Tracheal epithelial cell (primary cell): ENCODE results near the gene OCIAD1. TPM values are rescaled to one million over a fixed set of nuclear protein-coding genes. Genes with fewer than 3 reads are reported as not detected.

Experiments used
- total RNA-seq: library from RNA; depleted of rRNA; stranded (reverse); fragments of >200 nt; gene quantifications from 2 replicates; pipeline ENCODE4 v1.2.1, GENCODE V29; 2014

Gene OCIAD1
- total RNA-seq: 81.2 and 116 TPM in 2 replicates

GRCh38 chr4:48830706-48831531, at the start of gene OCIAD1:
Gene OCIAD1, plus strand, starts transcription at chr4:48831088. Its CDS starts 1,537 bp downstream, at chr4:48832625.

DNA sequence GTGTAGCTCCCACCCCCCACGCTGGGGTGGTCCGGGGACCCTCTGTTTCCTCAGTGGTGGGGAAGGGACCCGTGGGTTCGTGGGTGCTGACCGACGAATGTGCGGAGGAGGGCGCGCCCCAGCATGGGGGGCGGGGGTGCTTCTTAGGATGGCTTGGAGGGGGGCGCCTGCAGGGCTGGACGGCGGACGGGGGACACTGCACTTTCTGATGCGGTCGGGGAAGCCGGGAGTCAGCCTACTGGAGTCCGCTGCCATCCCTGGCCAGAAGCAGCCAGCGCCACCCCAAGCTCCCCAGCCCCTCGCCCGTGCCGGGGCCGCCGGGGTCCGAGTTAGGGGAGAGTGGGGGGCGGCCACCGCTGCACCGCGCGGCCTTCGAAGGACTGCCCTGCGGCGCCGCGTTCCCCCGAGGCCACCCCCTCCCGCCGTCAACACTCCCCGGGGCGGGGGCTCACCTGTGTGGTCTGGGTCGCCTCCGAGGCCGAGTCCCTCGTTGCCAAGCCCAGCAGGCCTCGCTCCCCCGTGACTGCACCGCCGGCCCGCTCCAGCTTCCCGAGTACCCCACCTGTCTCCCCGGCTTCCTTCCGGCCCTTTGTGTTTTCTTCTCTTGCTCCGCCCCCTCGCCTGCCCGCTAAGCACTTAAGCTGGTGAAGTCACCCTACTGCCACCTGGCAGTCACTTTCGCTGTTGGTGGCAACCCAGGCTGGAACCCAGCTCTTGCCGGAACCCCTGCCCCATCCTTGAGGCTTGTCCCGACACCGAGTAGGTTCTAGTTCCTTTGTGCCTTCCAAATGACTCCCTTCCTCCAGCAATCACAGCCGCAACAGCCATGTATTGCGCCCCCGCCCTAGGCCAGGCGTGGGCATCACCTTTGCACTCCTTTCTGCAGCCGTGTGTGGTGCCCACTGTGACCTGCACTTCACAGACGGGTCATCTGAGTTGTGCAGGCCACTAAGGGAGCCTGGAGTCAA, 75.6 kb downstream of the OCIAD1 start, which contains the start of gene OCIAD2:
TSS of gene OCIAD2 (minus strand) at position 569 of the 968 bp plus-strand sequence. CDS start 2,225 bp downstream, outside the sequence.

Other genes with a start within 250 kb of the OCIAD1 start
- 48.6 and 52.1 TPM in 2 replicates for gene FRYL, start 50.8 kb upstream of the OCIAD1 start, total RNA-seq
- gene OCIAD2, start 75.7 kb downstream of the OCIAD1 start, total RNA-seq: 67.8 and 130 TPM in 2 replicates
- 7.2 and 9.4 TPM in 2 replicates for gene CWH43, start 155.2 kb downstream of the OCIAD1 start, total RNA-seq